GM18499 (cell line): ENCODE measurements around the gene SKOR1.

Source experiments
- ATAC-seq: cut with Tn5 transposase; IDR thresholded peaks from one replicate; pipeline ENCODE4 v1.9.1; 2021; ENCODE audit warnings: moderate number of reproducible peaks; ENCODE audit not compliant: insufficient read depth, unreplicated experiment

Gene SKOR1

GRCh38 chr15:67843571-67844387, 18.5 kb downstream of the SKOR1 start:
- no peak for ATAC-seq

- no peak for ATAC-seq
Measured at GRCh38 chr15:67845974-67846373, 20.7 kb downstream of the SKOR1 start.

- no peak for ATAC-seq
Measured at GRCh38 chr15:67849538-67849937, 24.2 kb downstream of the SKOR1 start.

GRCh38 chr15:67850336-67850735, 25.0 kb downstream of the SKOR1 start:
- no peak for ATAC-seq

- no peak for ATAC-seq
Measured at GRCh38 chr15:67850994-67851571, 25.8 kb downstream of the SKOR1 start.

- ATAC-seq, result no peak
Measured at GRCh38 chr15:67852418-67852817, 27.1 kb downstream of the SKOR1 start.

- ATAC-seq, result no peak
Measured at GRCh38 chr15:67853454-67853853, 28.1 kb downstream of the SKOR1 start.

- ATAC-seq, result no peak
Measured at GRCh38 chr15:67854358-67854757, 29.0 kb downstream of the SKOR1 start.

- ATAC-seq, result no peak
Measured at GRCh38 chr15:67855842-67856241, 30.5 kb downstream of the SKOR1 start.

GRCh38 chr15:67857220-67857619, 31.9 kb downstream of the SKOR1 start:
- no peak for ATAC-seq

- ATAC-seq, result no peak
Measured at GRCh38 chr15:67859331-67859946, 34.1 kb downstream of the SKOR1 start.

GRCh38 chr15:67861983-67862382, 36.7 kb downstream of the SKOR1 start:
- ATAC-seq, result no peak

- no peak for ATAC-seq
Measured at GRCh38 chr15:67862750-67863441, 37.6 kb downstream of the SKOR1 start.

- ATAC-seq, result no peak
Measured at GRCh38 chr15:67863442-67863987, 38.2 kb downstream of the SKOR1 start.

GRCh38 chr15:67865331-67865730, 40.0 kb downstream of the SKOR1 start:
- no peak for ATAC-seq

GRCh38 chr15:67865766-67866165, 40.5 kb downstream of the SKOR1 start:
- no peak for ATAC-seq

GRCh38 chr15:67869701-67870100, 44.4 kb downstream of the SKOR1 start:
- no peak for ATAC-seq

GRCh38 chr15:67870868-67871408, 45.6 kb downstream of the SKOR1 start:
- ATAC-seq, result no peak

- no peak for ATAC-seq
Measured at GRCh38 chr15:67873777-67874176, 48.5 kb downstream of the SKOR1 start.

- no peak for ATAC-seq
Measured at GRCh38 chr15:67878712-67879206, 53.5 kb downstream of the SKOR1 start.
